NT2/D1 (cell line): ENCODE data around the gene ZMYND11.

ENCODE experiments used
- DNase-seq: peaks from one replicate; pipeline ENCODE4 v3.0.0-alpha.2; 2011; ENCODE audit warnings: low read depth, low spot score
- H3K27me3 ChIP-seq: 2 replicates; pipeline ENCODE4 v1.6.0; 2011; ENCODE audit warnings: mild to moderate bottlenecking; ENCODE audit not compliant: insufficient read length, insufficient read depth
- H3K36me3 ChIP-seq: 2 replicates; pipeline ENCODE4 v1.6.1; 2011; ENCODE audit warnings: mild to moderate bottlenecking, low read length, mixed read lengths; ENCODE audit not compliant: insufficient read depth, insufficient read length
- H3K4me1 ChIP-seq: 2 replicates; pipeline ENCODE4 v1.5.1; 2011; ENCODE audit not compliant: insufficient read depth, insufficient read length
- H3K4me3 ChIP-seq: 2 replicates; pipeline ENCODE4 v1.5.1; 2011; ENCODE audit warnings: low read depth; ENCODE audit not compliant: insufficient read length
- H3K9ac ChIP-seq: 2 replicates; pipeline ENCODE4 v1.6.0; 2011; ENCODE audit warnings: low read depth; ENCODE audit not compliant: insufficient read length
- H3K9me3 ChIP-seq: 2 replicates; pipeline ENCODE4 v1.5.1; 2011; ENCODE audit warnings: mild to moderate bottlenecking, low read length; ENCODE audit not compliant: insufficient read depth
- SUZ12 ChIP-seq: IDR thresholded peaks from 2 replicates; pipeline ENCODE4 v1.6.1; 2011; ENCODE audit not compliant: insufficient read length, insufficient read depth; ENCODE audit errors: extremely low read depth
- YY1 ChIP-seq: IDR thresholded peaks from 2 replicates; pipeline ENCODE4 v1.6.1; 2011; ENCODE audit not compliant: insufficient read length, insufficient read depth
- ZNF274 ChIP-seq: IDR thresholded peaks from 2 replicates; pipeline ENCODE4 v1.6.1; 2011; ENCODE audit warnings: mild to moderate bottlenecking, low read depth, low read length

The ZMYND11 gene

GRCh38 chr10:135132-135600 is at the start of gene ZMYND11:
Gene ZMYND11, plus strand, starts transcription at chr10:135455. Its CDS starts 44,558 bp downstream, at chr10:180013.
- Histone ChIP-seq H3K4me1 (peaks cover 2% of the 10 kb centered on the region), H3K4me3 (peak within 1 kb of the TSS; percentile 81), H3K9me3 (no peaks in the 10 kb centered on the region), H3K9ac (peak within 1 kb of the TSS; percentile 90), H3K27me3 (peaks cover 13% of the 10 kb centered on the region), H3K36me3 (no peaks in the 10 kb centered on the region)
- TF ChIP-seq YY1: no peak
- no peak for TF ChIP-seq ZNF274
- no peak for TF ChIP-seq SUZ12
- no peak for DNase-seq

DNA sequence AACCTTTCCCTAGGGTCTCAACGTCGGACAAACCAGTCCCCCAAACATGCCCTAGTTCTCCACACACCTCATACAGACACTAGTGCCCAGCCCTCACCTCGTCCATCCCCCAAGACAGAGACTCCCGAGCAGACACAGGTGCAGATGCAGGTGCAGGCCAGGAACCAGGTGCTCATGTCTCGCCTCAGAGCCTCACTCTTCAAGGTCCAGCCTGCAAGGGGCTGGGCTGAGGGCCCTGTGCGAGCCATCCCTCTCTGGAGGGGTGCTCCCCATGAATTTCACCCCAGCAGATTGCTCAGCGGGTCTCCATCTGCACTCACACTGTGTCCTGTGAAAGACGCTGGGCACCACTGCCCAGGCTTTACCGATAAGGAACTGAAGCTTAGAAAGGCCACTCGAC is 49.2 kb upstream of the ZMYND11 start:
- no peaks in the 10 kb centered on the region for H3K9me3 ChIP-seq
- no peaks in the 10 kb centered on the region for H3K4me1 ChIP-seq
- DNase-seq: no peak
- H3K4me3 ChIP-seq: no peak overlapping the region
- no peaks in the 10 kb centered on the region for H3K36me3 ChIP-seq
- no peak overlapping the region for H3K9ac ChIP-seq
- TF ChIP-seq SUZ12 (no peak), ZNF274 (no peak), YY1 (no peak)
- no peaks in the 10 kb centered on the region for H3K27me3 ChIP-seq

GRCh38 chr10:87177-88080 is 47.8 kb upstream of the ZMYND11 start:
- Histone ChIP-seq H3K36me3 (no peaks in the 10 kb centered on the region), H3K9ac (no peak overlapping the region), H3K4me1 (no peaks in the 10 kb centered on the region), H3K27me3 (no peaks in the 10 kb centered on the region), H3K4me3 (no peak overlapping the region), H3K9me3 (no peaks in the 10 kb centered on the region)
- TF ChIP-seq SUZ12 (no peak), YY1 (no peak), ZNF274 (no peak)
- no peak for DNase-seq

GRCh38 chr10:88253-88652 is 47.0 kb upstream of the ZMYND11 start:
- H3K36me3 ChIP-seq: no peaks in the 10 kb centered on the region
- H3K4me1 ChIP-seq: no peaks in the 10 kb centered on the region
- no peak overlapping the region for H3K9ac ChIP-seq
- no peak for DNase-seq
- H3K27me3 ChIP-seq: no peaks in the 10 kb centered on the region
- H3K4me3 ChIP-seq: no peak overlapping the region
- TF ChIP-seq ZNF274 (no peak), SUZ12 (no peak), YY1 (no peak)
- no peaks in the 10 kb centered on the region for H3K9me3 ChIP-seq

GRCh38 chr10:89248-89647 is 46.0 kb upstream of the ZMYND11 start:
- H3K4me1 ChIP-seq: no peaks in the 10 kb centered on the region
- TF ChIP-seq ZNF274: no peak
- TF ChIP-seq YY1: no peak
- no peak for TF ChIP-seq SUZ12
- no peaks in the 10 kb centered on the region for H3K9me3 ChIP-seq

DNA sequence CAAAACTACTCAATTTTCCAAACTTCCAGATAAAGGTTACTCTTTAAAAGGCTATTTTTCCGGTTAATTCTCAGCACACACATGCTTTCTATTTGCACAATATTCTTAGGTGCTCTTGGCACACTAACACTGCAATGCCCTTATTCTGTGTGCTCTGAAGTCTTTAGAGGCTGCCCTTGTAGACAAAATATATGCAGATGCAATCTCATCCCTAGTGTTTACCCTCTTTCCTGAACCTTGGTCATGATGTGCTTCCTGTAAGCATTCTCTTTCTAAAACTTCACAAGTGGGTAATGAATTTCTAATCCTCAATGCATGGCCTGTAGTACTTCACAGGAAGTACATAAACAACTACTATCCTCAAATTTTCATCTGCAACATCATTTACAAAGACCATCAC is 45.1 kb upstream of the ZMYND11 start:
- Histone ChIP-seq H3K4me1 (no peaks in the 10 kb centered on the region), H3K27me3 (no peaks in the 10 kb centered on the region), H3K9me3 (0 out of 2 replicates have a peak, but pooled peaks cover under 1% of the 10 kb centered on the region), H3K4me3 (no peak overlapping the region), H3K9ac (no peak overlapping the region), H3K36me3 (no peaks in the 10 kb centered on the region)
- no peak for DNase-seq
- TF ChIP-seq YY1 (no peak), SUZ12 (no peak), ZNF274 (no peak)

More at GRCh38 chr10:89248-89647, 46.0 kb upstream of the ZMYND11 start:
- Histone ChIP-seq H3K4me3 (no peak overlapping the region), H3K36me3 (no peaks in the 10 kb centered on the region), H3K27me3 (no peaks in the 10 kb centered on the region), H3K9ac (no peak overlapping the region)
- no peak for DNase-seq

DNA sequence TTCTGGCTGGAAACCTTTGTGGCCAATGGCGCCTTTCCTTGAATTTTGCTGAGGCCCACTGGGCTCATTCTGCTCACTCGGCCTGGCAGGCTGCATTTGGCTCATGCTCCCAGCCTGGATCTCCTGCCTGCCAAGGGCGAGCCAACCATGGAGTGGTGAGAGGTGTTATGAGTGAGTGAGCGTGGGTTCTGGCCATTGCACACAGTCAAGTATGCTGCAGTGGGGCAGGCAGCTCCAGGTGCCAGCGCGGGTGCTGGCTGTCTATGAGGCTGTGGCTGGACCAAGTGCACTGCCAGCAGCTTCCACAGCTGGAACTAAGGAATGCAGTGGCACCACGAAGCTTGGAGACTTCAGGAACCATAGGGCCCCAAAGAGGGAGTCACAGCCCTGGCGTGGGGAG is 43.9 kb upstream of the ZMYND11 start:
- no peaks in the 10 kb centered on the region for H3K4me1 ChIP-seq
- H3K9me3 ChIP-seq: peaks cover 12% of the 10 kb centered on the region; the same call in 1 of the 2 replicates
- no peak overlapping the region for H3K4me3 ChIP-seq
- TF ChIP-seq YY1 (no peak), ZNF274 (no peak), SUZ12 (no peak)
- no peaks in the 10 kb centered on the region for H3K27me3 ChIP-seq
- H3K36me3 ChIP-seq: no peaks in the 10 kb centered on the region
- no peak overlapping the region for H3K9ac ChIP-seq
- no peak for DNase-seq
